ENCODE measurements around the gene HS6ST3. TPM values are rescaled to one million over a fixed set of nuclear protein-coding genes. Genes with fewer than 3 reads are reported as not detected.

Gene HS6ST3
- total and polyA plus RNA-seq, 9 of the 15 experiments (the other 6 are each of a cell fraction or from before 2014, with no cell fraction given): not detected

DNA sequence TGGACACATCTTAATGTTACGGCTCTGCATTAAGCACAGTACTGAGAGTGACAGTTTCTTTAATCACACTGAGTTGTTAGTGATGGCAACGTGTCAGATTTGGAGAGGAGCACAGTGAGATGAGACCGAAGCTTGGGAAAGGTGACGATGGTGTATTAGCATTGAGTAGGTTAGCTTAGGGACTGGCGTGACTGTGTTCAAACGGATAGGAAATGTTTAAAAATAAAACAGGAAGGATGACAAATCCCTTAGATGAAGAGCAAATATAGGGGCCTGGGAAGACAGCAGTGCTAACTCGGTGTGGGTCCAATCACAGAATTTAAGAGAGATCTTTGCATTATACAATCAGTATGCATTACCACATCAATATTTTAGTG lies 384.3 kb downstream of the HS6ST3 start (continued):
- no peak for TF ChIP-seq AFF1 (IDR thresholded peaks at IDR 0.05; ENCODE audit: low read depth in 1 of 2, partially characterized antibody in 2 of 2)
- TF ChIP-seq ZNF347 (CRISPR knock-in tag; IDR thresholded peaks at IDR 0.05; ENCODE audit: low read depth): no peak
- TF ChIP-seq TCF15 (CRISPR knock-in tag; IDR thresholded peaks at IDR 0.05): no peak
- TF ChIP-seq ZNF224 (CRISPR knock-in tag; IDR thresholded peaks at IDR 0.05): no peak

- Histone ChIP-seq H3K4me1 (replicated peaks in 1 of 2; ENCODE audit: control insufficient read depth in 2 of 2, insufficient read depth in 2 of 2, low read length in 2 of 2) (no peaks in the 10 kb centered on the region), H3K36me3 (ENCODE audit: control insufficient read depth, insufficient read depth, low read length) (no peaks in the 10 kb centered on the region), H3K27ac (ENCODE audit: extremely low read depth, low read depth, low read length) (no peak overlapping the region), H3K9me1 (ENCODE audit: control insufficient read depth, insufficient read depth, low read length) (no peaks in the 10 kb centered on the region), H2AFZ (ENCODE audit: low read depth, low read length) (no peak overlapping the region), H3K79me2 (ENCODE audit: control insufficient read depth, insufficient read depth, low read length) (no peaks in the 10 kb centered on the region), H4K20me1 (replicated peaks; ENCODE audit: control insufficient read depth, insufficient read depth, low read length) (no peaks in the 10 kb centered on the region), H3K27me3 (ENCODE audit: control insufficient read depth in 2 of 2, insufficient read depth in 2 of 2, low read length in 2 of 2) (no peaks in the 10 kb centered on the region), H3K4me2 (ENCODE audit: insufficient read depth, low read length) (no peak overlapping the region), H3K9me3 (replicated peaks; ENCODE audit: control insufficient read depth, insufficient read depth, low read depth, low read length) (no peaks in the 10 kb centered on the region), H3K4me3 (no peak overlapping the region), H3K9ac (ENCODE audit: insufficient read depth in 1 of 2, low read depth in 2 of 2, low read length in 2 of 2) (no peak overlapping the region)
- ChIA-PET POLR2A (no interaction called here), CTCF (ENCODE audit: low intra/inter-chr PET ratio) (no interaction called here)
- intact Hi-C loops (cut with micrococcal nuclease) (no loop called here), in situ Hi-C loops (cut with MboI) (no loop called here)
- no peak for ATAC-seq
- BruUV-seq (replicated peaks): no TSS peak
- no peak for FAIRE-seq
- 2% methylated on average over 4 of the region's 4 CpGs for WGBS (ENCODE audit: insufficient coverage, low coverage, missing lambda C conversion rate)
- TF ChIP-seq NFIX (CRISPR knock-in tag; IDR thresholded peaks at IDR 0.05; ENCODE audit: low read depth) (no peak), JUNB (CRISPR knock-in tag; conservative IDR thresholded peaks at IDR 0.05) (no peak), ZNF561 (CRISPR knock-in tag; conservative IDR thresholded peaks at IDR 0.05) (no peak), ZNF780A (CRISPR knock-in tag; IDR thresholded peaks at IDR 0.05) (no peak)
- no peak for DNase-seq (ENCODE audit: extremely low read depth in 1 of 4, low spot score in 3 of 4)
Measured at GRCh38 chr13:96475103-96475502, 385.2 kb downstream of the HS6ST3 start.
